ENCODE results near the gene SH2B3.
"Not testable (repeated sequence)": the region's sequence is repeated elsewhere in the genome, so short reads cannot be mapped to it uniquely, and the experiment has no call there.

SH2B3 gene

GRCh38 chr12:111387747-111388323 lies 17.9 kb upstream of the SH2B3 start:
- DNase-seq, result no peak

GRCh38 chr12:111389635-111390034 lies 16.1 kb upstream of the SH2B3 start:
- no peak for DNase-seq

GRCh38 chr12:111390910-111391309 lies 14.8 kb upstream of the SH2B3 start:
- no peak for DNase-seq

GRCh38 chr12:111393700-111394300 lies 11.9 kb upstream of the SH2B3 start:
- DNase-seq, result no peak

GRCh38 chr12:111394480-111394879 lies 11.2 kb upstream of the SH2B3 start:
- no peak for DNase-seq

GRCh38 chr12:111395336-111396187 lies 10.2 kb upstream of the SH2B3 start:
- DNase-seq, result no peak

GRCh38 chr12:111396271-111396670 lies 9.5 kb upstream of the SH2B3 start:
- not testable (repeated sequence) for DNase-seq

GRCh38 chr12:111396726-111397445 lies 8.8 kb upstream of the SH2B3 start:
- DNase-seq, result peak; percentile 72

- DNase-seq, result no peak
These were observed 7.2 kb upstream of the SH2B3 start for GRCh38 chr12:111398530-111398929.

GRCh38 chr12:111399741-111400404 lies 5.8 kb upstream of the SH2B3 start:
- not testable (repeated sequence) for DNase-seq

- no peak for DNase-seq
These were observed 4.5 kb upstream of the SH2B3 start for GRCh38 chr12:111401167-111401605.

- not testable (repeated sequence) for DNase-seq
These were observed 3.3 kb upstream of the SH2B3 start for GRCh38 chr12:111402490-111402824.

GRCh38 chr12:111404362-111405148 lies 1.2 kb upstream of the SH2B3 start:
- DNase-seq, result peak; percentile 52

GRCh38 chr12:111405149-111405858 lies 419 bp upstream of the SH2B3 start:
- peak; percentile 94 for DNase-seq

GRCh38 chr12:111406474-111407376 lies 1.0 kb downstream of the SH2B3 start:
- no peak for DNase-seq

GRCh38 chr12:111407377-111408115 lies 1.8 kb downstream of the SH2B3 start:
- DNase-seq, result no peak

- no peak for DNase-seq
These were observed 2.4 kb downstream of the SH2B3 start for GRCh38 chr12:111408116-111408440.

- DNase-seq, result no peak
These were observed 3.1 kb downstream of the SH2B3 start for GRCh38 chr12:111408686-111409402.

GRCh38 chr12:111409403-111409779 lies 3.7 kb downstream of the SH2B3 start:
- DNase-seq, result no peak

All from fibroblast of upper back skin (primary cell).